SKM-1 (cell line): ENCODE results near the gene FBXW7.

Experiments used
- DNase-seq: peaks from one replicate; lab custom pipeline; 2025; ENCODE audit not compliant: unreplicated experiment; lab: John Stamatoyannopoulos, UW

FBXW7 gene

GRCh38 chr4:152512483-152512882 lies 23.4 kb downstream of the FBXW7 start:
- no peak for DNase-seq

- DNase-seq = no peak
Observed at GRCh38 chr4:152510349-152511147, 25.3 kb downstream of the FBXW7 start.

- no peak for DNase-seq
Observed at GRCh38 chr4:152509595-152510225, 26.2 kb downstream of the FBXW7 start.

GRCh38 chr4:152508818-152509217 lies 27.1 kb downstream of the FBXW7 start:
- DNase-seq = no peak

GRCh38 chr4:152508386-152508785 lies 27.5 kb downstream of the FBXW7 start:
- no peak for DNase-seq

- DNase-seq = no peak
Observed at GRCh38 chr4:152503653-152504290, 32.1 kb downstream of the FBXW7 start.

- no peak for DNase-seq
Observed at GRCh38 chr4:152501846-152502536, 33.9 kb downstream of the FBXW7 start.

GRCh38 chr4:152500800-152501434 lies 35.0 kb downstream of the FBXW7 start:
- DNase-seq = peak; percentile 74

GRCh38 chr4:152500275-152500674 lies 35.6 kb downstream of the FBXW7 start:
- no peak for DNase-seq

- DNase-seq = no peak
Observed at GRCh38 chr4:152499344-152499743, 36.5 kb downstream of the FBXW7 start.

- no peak for DNase-seq
Observed at GRCh38 chr4:152494020-152494419, 41.9 kb downstream of the FBXW7 start.

GRCh38 chr4:152488246-152488645 lies 47.6 kb downstream of the FBXW7 start:
- no peak for DNase-seq

- no peak for DNase-seq
Observed at GRCh38 chr4:152486429-152487389, 49.2 kb downstream of the FBXW7 start.

GRCh38 chr4:152485726-152486276 lies 50.1 kb downstream of the FBXW7 start:
- DNase-seq = no peak

GRCh38 chr4:152482211-152482610 lies 53.7 kb downstream of the FBXW7 start:
- DNase-seq = no peak

- DNase-seq = no peak
Observed at GRCh38 chr4:152480901-152481300, 55.0 kb downstream of the FBXW7 start.

- DNase-seq = no peak
Observed at GRCh38 chr4:152480326-152480725, 55.6 kb downstream of the FBXW7 start.

GRCh38 chr4:152479428-152480026 lies 56.4 kb downstream of the FBXW7 start:
- no peak for DNase-seq
